GM12878 (cell line): ENCODE measurements around the gene BRD3. TPM values are rescaled to one million over a fixed set of nuclear protein-coding genes. Genes with fewer than 3 reads are reported as not detected.

Experiments
- ATAC-seq: fragments of 200-7000 bp; cut with Tn5 transposase; 3 replicates; pipeline ENCODE4 v1.9.1; 2020; ENCODE audit warnings: mild to moderate bottlenecking, moderate library complexity
- BruUV-seq: library from RNA; stranded (reverse); fragments of 400-500 nt; replicated peaks from 2 replicates; lab custom pipeline; 2021; lab: Mats Ljungman, UMichigan
- CTCF ChIA-PET: fragments of 300-600 bp; sonication (Branson Sonifier 250); formaldehyde crosslinking; extraction: SDS; loops from one replicate; lab custom pipeline; 2021; ENCODE audit warnings: inconsistent platforms; lab: Yijun Ruan, JAX
- POLR2A ChIA-PET: fragments of 350-600 bp; formaldehyde crosslinking; extraction: SDS; loops from one replicate; lab custom pipeline; 2021; ENCODE audit warnings: inconsistent platforms; lab: Charles Lee
- RAD21 ChIA-PET: fragments of 300-600 bp; sonication (Branson Sonifier 250); formaldehyde crosslinking; loops from one replicate; lab custom pipeline; 2023; ENCODE audit warnings: antibody characterized with exemption; ENCODE audit not compliant: unreplicated experiment; lab: Charles Lee
- SMC1A ChIA-PET: fragments of 300-600 bp; sonication (Branson Sonifier 250); formaldehyde crosslinking; loops from one replicate; lab custom pipeline; 2023; ENCODE audit not compliant: unreplicated experiment, uncharacterized antibody; lab: Charles Lee
- DNase-seq: peaks from one replicate; pipeline ENCODE4 v3.0.0-alpha.2; 2011; ENCODE audit warnings: low read depth, low spot score
- FAIRE-seq: peaks from 3 replicates; lab custom pipeline; 2011; peaks lifted over from hg19 to GRCh38; lab: Jason Lieb, UNC
- H2AFZ ChIP-seq: 2 replicates; pipeline ENCODE4 v1.6.0; 2011; ENCODE audit warnings: low read depth, low read length, control low read depth; ENCODE audit not compliant: control insufficient read depth
- H3K27ac ChIP-seq: 2 replicates; pipeline ENCODE4 v1.5.1; 2011; ENCODE audit warnings: control low read depth; ENCODE audit not compliant: control insufficient read depth, insufficient read depth
- H3K27me3 ChIP-seq, 2 experiments: replicated peaks in 1 of 2; 2 replicates each; pipeline versions ENCODE4 v1.6.0 to v1.6.1; 2011; ENCODE audit warnings: low read length in 1 of 2; ENCODE audit not compliant: control insufficient read depth in 2 of 2, insufficient read depth in 2 of 2
- H3K36me3 ChIP-seq, 2 experiments: 2 replicates each; pipeline ENCODE4 v1.5.1; 2011; ENCODE audit warnings: low read length in 1 of 2; ENCODE audit not compliant: control insufficient read depth in 2 of 2, insufficient read depth in 2 of 2
- H3K4me1 ChIP-seq: 2 replicates; pipeline ENCODE4 v1.6.1; 2011; ENCODE audit warnings: mild to moderate bottlenecking, low read length, moderate library complexity, mixed read lengths; ENCODE audit not compliant: control insufficient read depth, insufficient read depth
- H3K4me2 ChIP-seq: 2 replicates; pipeline ENCODE4 v1.6.0; 2011; ENCODE audit warnings: control low read depth; ENCODE audit not compliant: control insufficient read depth, insufficient read depth
- H3K4me3 ChIP-seq: fragments of 200-600 bp; sonication (generic); 2 replicates; pipeline ENCODE4 v1.5.1; 2016
- H3K79me2 ChIP-seq: 2 replicates; pipeline ENCODE4 v1.6.0; 2011; ENCODE audit warnings: low read length; ENCODE audit not compliant: control insufficient read depth, insufficient read depth
- H3K9ac ChIP-seq: 2 replicates; pipeline ENCODE4 v1.8.0; 2011; ENCODE audit warnings: low read length, control low read depth, mixed read lengths; ENCODE audit not compliant: control insufficient read depth, insufficient read depth
- H3K9me3 ChIP-seq: replicated peaks from 3 replicates; pipeline ENCODE4 v1.5.1; 2011; ENCODE audit warnings: mild to moderate bottlenecking, low read length; ENCODE audit not compliant: control insufficient read depth, insufficient read depth
- H4K20me1 ChIP-seq: 2 replicates; pipeline ENCODE4 v1.6.0; 2011; ENCODE audit not compliant: control insufficient read depth, insufficient read depth
- ASH2L ChIP-seq: fragments of 300-600, 200-600 bp; sonication (generic); IDR thresholded peaks from 2 replicates; pipeline ENCODE4 v1.6.1; 2017; ENCODE audit warnings: low read depth, mild to moderate bottlenecking, borderline replicate concordance
- CBFB ChIP-seq: IDR thresholded peaks from 2 replicates; pipeline ENCODE4 v1.6.1; 2016; ENCODE audit warnings: antibody characterized with exemption, low read depth
- IKZF1 ChIP-seq: fragments of 450-650 bp; conservative IDR thresholded peaks from 2 replicates; pipeline ENCODE4 v1.6.1; 2017; ENCODE audit warnings: antibody characterized with exemption, mild to moderate bottlenecking
- NFYA ChIP-seq: IDR thresholded peaks from 2 replicates; pipeline ENCODE4 v1.6.1; 2011; ENCODE audit warnings: low read depth, mild to moderate bottlenecking, low read length, improper control_type of control experiment, borderline replicate concordance
- NR2C1 ChIP-seq: fragments of 450-650 bp; IDR thresholded peaks from 2 replicates; pipeline ENCODE4 v1.6.1; 2017; ENCODE audit warnings: antibody characterized with exemption, mild to moderate bottlenecking, moderate library complexity
- PKNOX1 ChIP-seq: fragments of 450-650 bp; IDR thresholded peaks from 2 replicates; pipeline ENCODE4 v1.6.1; 2016; ENCODE audit warnings: mild to moderate bottlenecking
- POLR2AphosphoS5 ChIP-seq: IDR thresholded peaks from 2 replicates; pipeline ENCODE4 v1.6.1; 2011; ENCODE audit warnings: mild to moderate bottlenecking, low read length, inconsistent platforms
- PRDM15 ChIP-seq: fragments of 450-650 bp; formaldehyde crosslinking; IDR thresholded peaks from 2 replicates; pipeline ENCODE4 v1.4.0; 2020; ENCODE audit warnings: mild to moderate bottlenecking, moderate library complexity
- RCOR1 ChIP-seq: conservative IDR thresholded peaks from 2 replicates; pipeline ENCODE4 v1.6.1; 2012; ENCODE audit warnings: low read depth, low read length, improper control_type of control experiment
- SMAD1 ChIP-seq: fragments of 450-650 bp; IDR thresholded peaks from 2 replicates; pipeline ENCODE4 v1.6.1; 2018; ENCODE audit warnings: mild to moderate bottlenecking, low read depth; ENCODE audit not compliant: partially characterized antibody
- TARDBP ChIP-seq: IDR thresholded peaks from 2 replicates; pipeline ENCODE4 v1.6.1; 2016; ENCODE audit warnings: borderline replicate concordance
- TBL1XR1 ChIP-seq: IDR thresholded peaks from 2 replicates; pipeline ENCODE4 v1.6.1; 2012; ENCODE audit warnings: low read depth, low read length, improper control_type of control experiment
- WGBS: methylation state at CpG from one replicate; pipeline ENCODE4 v1.1.6; 2016; ENCODE audit warnings: low lambda C conversion rate; ENCODE audit not compliant: insufficient replicate concordance, insufficient coverage; ENCODE audit errors: missing lambda C conversion rate; 5-methylcytosine and 5-hydroxymethylcytosine counted together
- in situ Hi-C: fragments of 300-500 bp; cut with MboI; formaldehyde crosslinking; loops from 9 replicates; pipeline ENCODE4 v1.14.3; 2018; ENCODE audit warnings: mixed read lengths
- intact Hi-C: fragments of 100-400 bp; cut with micrococcal nuclease; formaldehyde crosslinking; loops from one replicate; pipeline ENCODE4 v1.14.2; 2022; ENCODE audit not compliant: unreplicated experiment
- polyA plus RNA-seq, 11 experiments: library from polyadenylated mRNA; depleted of rRNA in 4 of 11; unstranded in 6 of 11; stranded (reverse) in 5 of 11; fragments of >200 nt; fragmentation: Nextera tagmentation in 4 of 11; fragmentation: Illumina TruSeq in 1 of 11; extraction: Ambion mirVana in 4 of 11; extraction: Trizol in 1 of 11; gene quantifications; 1 replicate in 1 of 11; 2 replicates in 10 of 11; pipeline versions ENCODE4 v1.2.1 to v1.2.3, GENCODE V29; 2011 to 2016; ENCODE audit warnings: inconsistent platforms in 2 of 11, missing spikeins in 2 of 11, low read depth in 1 of 11
- total RNA-seq, 4 experiments: library from RNA; depleted of rRNA in 3 of 4; stranded (reverse); fragments of >200 nt in 3 of 4; fragmentation: Illumina TruSeq in 1 of 4; extraction: Trizol in 1 of 4; gene quantifications; 2 replicates each; pipeline versions ENCODE4 v1.2.1 to v1.2.3, GENCODE V29; 2013 to 2021

Gene BRD3
- total and polyA plus RNA-seq, 10 of the 15 experiments (the other 5 are each of a cell fraction or from before 2014, with no cell fraction given), result 0.53 to 20.8 (median 4.8) TPM

DNA sequence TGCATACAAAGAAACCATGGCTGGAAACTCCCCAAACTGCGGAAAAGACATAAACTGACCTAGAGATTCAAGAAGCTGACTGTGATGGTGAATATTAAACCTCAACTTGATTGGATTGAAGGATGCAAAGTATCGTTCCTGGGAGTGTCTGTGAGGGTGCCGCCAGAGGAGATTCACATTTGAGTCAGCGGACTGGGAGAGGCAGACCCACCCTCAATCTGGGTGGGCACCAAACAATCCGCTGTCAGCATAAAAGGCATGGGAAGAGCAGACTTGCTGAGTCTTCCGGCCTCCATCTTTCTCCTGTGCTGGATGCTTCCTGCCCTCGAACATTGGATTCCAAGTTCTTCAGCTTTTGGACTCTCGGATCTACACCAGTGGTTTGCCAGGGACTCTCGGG lies 43.2 kb upstream of the BRD3 start (continued):
- TF ChIP-seq PRDM15 (CRISPR knock-in tag), result no peak
- TF ChIP-seq ASH2L, result no peak

DNA sequence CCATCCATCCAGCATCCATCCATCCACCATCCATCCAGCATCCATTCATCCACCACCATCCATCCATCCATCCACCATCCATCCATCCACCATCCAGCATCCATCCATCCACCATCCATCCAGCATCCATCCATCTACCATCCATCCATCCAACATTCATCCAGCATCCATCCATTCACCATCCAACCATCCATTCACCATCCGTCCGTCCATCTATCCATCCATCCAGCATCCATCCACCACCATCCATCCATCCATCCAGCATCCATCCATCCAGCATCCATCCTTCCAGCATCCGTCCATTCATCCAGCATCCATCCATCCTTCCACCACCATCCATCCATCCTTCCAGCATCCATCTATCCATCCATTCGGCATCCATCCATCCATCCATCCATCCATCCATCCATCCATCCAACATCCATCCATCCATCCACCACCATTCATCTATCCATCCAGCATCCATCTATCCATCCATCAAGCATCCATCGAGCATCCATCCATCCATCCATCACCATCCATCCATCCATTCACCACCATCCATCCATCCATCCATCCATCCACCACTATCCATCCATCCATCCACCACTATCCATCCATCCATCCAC lies 35.7 kb upstream of the BRD3 start:
- FAIRE-seq, result peak; percentile 49
- H3K36me3 ChIP-seq, result no peaks in the 10 kb centered on the region
- no peak for TF ChIP-seq PKNOX1
- TF ChIP-seq RCOR1, result no peak
- no peak for TF ChIP-seq NR2C1
- no peak for TF ChIP-seq PRDM15 (CRISPR knock-in tag)
- no peak for TF ChIP-seq TBL1XR1
- TF ChIP-seq IKZF1, result no peak
- no peak for TF ChIP-seq NFYA
- no peak for TF ChIP-seq CBFB
- TF ChIP-seq SMAD1, result no peak
- TF ChIP-seq POLR2AphosphoS5, result no peak
- TF ChIP-seq TARDBP, result no peak
- TF ChIP-seq, all 136 proteins: peak for 0
- no peak for ATAC-seq
- no peak overlapping the region for H2AFZ ChIP-seq
- no peaks in the 10 kb centered on the region; the same call in 2 of the 3 replicates for H3K9me3 ChIP-seq
- 3% methylated on average over 5 of the region's 5 CpGs for WGBS
- no TSS peak for BruUV-seq
- no peak overlapping the region for H3K4me2 ChIP-seq
- CTCF ChIA-PET, result no interaction called here
- RAD21 ChIA-PET, result no interaction called here
- in situ Hi-C loops, result no loop called here
- H4K20me1 ChIP-seq, result no peaks in the 10 kb centered on the region
- no peak for DNase-seq
- no peak overlapping the region for H3K27ac ChIP-seq
- POLR2A ChIA-PET, result no interaction called here
- H3K9ac ChIP-seq, result no peak overlapping the region
- no peaks in the 10 kb centered on the region for H3K79me2 ChIP-seq
- SMC1A ChIA-PET, result no interaction called here
- H3K27me3 ChIP-seq, result no peaks in the 10 kb centered on the region; a peak in 1 of 4 replicates
- H3K4me3 ChIP-seq, result no peak overlapping the region
- no peaks in the 10 kb centered on the region; the same call in 1 of the 2 replicates for H3K4me1 ChIP-seq
- intact Hi-C loops, result no loop called here
